GM12878 (cell line): ENCODE data around the gene SULF2. TPM values are rescaled to one million over a fixed set of nuclear protein-coding genes. Genes with fewer than 3 reads are reported as not detected.

Experiments used
- ATAC-seq: fragments of 200-7000 bp; cut with Tn5 transposase; 3 replicates; pipeline ENCODE4 v1.9.1; 2020; ENCODE audit warnings: mild to moderate bottlenecking, moderate library complexity
- BruUV-seq: library from RNA; stranded (reverse); fragments of 400-500 nt; replicated peaks from 2 replicates; lab custom pipeline; 2021; lab: Mats Ljungman, UMichigan
- CTCF ChIA-PET: fragments of 300-600 bp; sonication (Branson Sonifier 250); formaldehyde crosslinking; extraction: SDS; loops from one replicate; lab custom pipeline; 2021; ENCODE audit warnings: inconsistent platforms; lab: Yijun Ruan, JAX
- POLR2A ChIA-PET: fragments of 350-600 bp; formaldehyde crosslinking; extraction: SDS; loops from one replicate; lab custom pipeline; 2021; ENCODE audit warnings: inconsistent platforms; lab: Charles Lee
- RAD21 ChIA-PET: fragments of 300-600 bp; sonication (Branson Sonifier 250); formaldehyde crosslinking; loops from one replicate; lab custom pipeline; 2023; ENCODE audit warnings: antibody characterized with exemption; ENCODE audit not compliant: unreplicated experiment; lab: Charles Lee
- SMC1A ChIA-PET: fragments of 300-600 bp; sonication (Branson Sonifier 250); formaldehyde crosslinking; loops from one replicate; lab custom pipeline; 2023; ENCODE audit not compliant: unreplicated experiment, uncharacterized antibody; lab: Charles Lee
- DNase-seq: peaks from one replicate; pipeline ENCODE4 v3.0.0-alpha.2; 2011; ENCODE audit warnings: low read depth, low spot score
- FAIRE-seq: peaks from 3 replicates; lab custom pipeline; 2011; peaks lifted over from hg19 to GRCh38; lab: Jason Lieb, UNC
- H2AFZ ChIP-seq: 2 replicates; pipeline ENCODE4 v1.6.0; 2011; ENCODE audit warnings: low read depth, low read length, control low read depth; ENCODE audit not compliant: control insufficient read depth
- H3K27ac ChIP-seq: 2 replicates; pipeline ENCODE4 v1.5.1; 2011; ENCODE audit warnings: control low read depth; ENCODE audit not compliant: control insufficient read depth, insufficient read depth
- H3K27me3 ChIP-seq, 2 experiments: replicated peaks in 1 of 2; 2 replicates each; pipeline versions ENCODE4 v1.6.0 to v1.6.1; 2011; ENCODE audit warnings: low read length in 1 of 2; ENCODE audit not compliant: control insufficient read depth in 2 of 2, insufficient read depth in 2 of 2
- H3K36me3 ChIP-seq, 2 experiments: 2 replicates each; pipeline ENCODE4 v1.5.1; 2011; ENCODE audit warnings: low read length in 1 of 2; ENCODE audit not compliant: control insufficient read depth in 2 of 2, insufficient read depth in 2 of 2
- H3K4me1 ChIP-seq: 2 replicates; pipeline ENCODE4 v1.6.1; 2011; ENCODE audit warnings: mild to moderate bottlenecking, low read length, moderate library complexity, mixed read lengths; ENCODE audit not compliant: control insufficient read depth, insufficient read depth
- H3K4me2 ChIP-seq: 2 replicates; pipeline ENCODE4 v1.6.0; 2011; ENCODE audit warnings: control low read depth; ENCODE audit not compliant: control insufficient read depth, insufficient read depth
- H3K4me3 ChIP-seq: fragments of 200-600 bp; sonication (generic); 2 replicates; pipeline ENCODE4 v1.5.1; 2016
- H3K79me2 ChIP-seq: 2 replicates; pipeline ENCODE4 v1.6.0; 2011; ENCODE audit warnings: low read length; ENCODE audit not compliant: control insufficient read depth, insufficient read depth
- H3K9ac ChIP-seq: 2 replicates; pipeline ENCODE4 v1.8.0; 2011; ENCODE audit warnings: low read length, control low read depth, mixed read lengths; ENCODE audit not compliant: control insufficient read depth, insufficient read depth
- H3K9me3 ChIP-seq: replicated peaks from 3 replicates; pipeline ENCODE4 v1.5.1; 2011; ENCODE audit warnings: mild to moderate bottlenecking, low read length; ENCODE audit not compliant: control insufficient read depth, insufficient read depth
- H4K20me1 ChIP-seq: 2 replicates; pipeline ENCODE4 v1.6.0; 2011; ENCODE audit not compliant: control insufficient read depth, insufficient read depth
- CBX5 ChIP-seq: sonication (generic); IDR thresholded peaks from 2 replicates; pipeline ENCODE4 v1.6.1; 2016; ENCODE audit warnings: low read depth, moderate library complexity, mild to moderate bottlenecking, inconsistent platforms
- CREM ChIP-seq: IDR thresholded peaks from 2 replicates; pipeline ENCODE4 v1.6.1; 2014; ENCODE audit warnings: antibody characterized with exemption, low read depth
- IKZF2 ChIP-seq, 2 experiments: fragments of 450-650 bp; IDR thresholded peaks; 2 replicates each; pipeline ENCODE4 v1.6.1; 2017; ENCODE audit warnings: mild to moderate bottlenecking in 2 of 2, moderate library complexity in 2 of 2
- MTA3 ChIP-seq: IDR thresholded peaks from 2 replicates; pipeline ENCODE4 v1.6.1; 2012; ENCODE audit warnings: low read length, inconsistent platforms, borderline replicate concordance
- MYB ChIP-seq: fragments of 150-350 bp; IDR thresholded peaks from 2 replicates; pipeline ENCODE4 v1.6.1; 2014; ENCODE audit warnings: mild to moderate bottlenecking, low read depth, low read length, borderline replicate concordance
- NFXL1 ChIP-seq: fragments of 450-650 bp; IDR thresholded peaks from 2 replicates; pipeline ENCODE4 v1.6.1; 2017; ENCODE audit warnings: antibody characterized with exemption, mild to moderate bottlenecking, borderline replicate concordance
- REST ChIP-seq: IDR thresholded peaks from 2 replicates; pipeline ENCODE4 v1.6.1; 2012; ENCODE audit warnings: mild to moderate bottlenecking, low read depth, low read length
- SIN3A ChIP-seq: IDR thresholded peaks from 2 replicates; pipeline ENCODE4 v1.6.1; 2012; ENCODE audit warnings: low read depth, low read length, improper control_type of control experiment
- ZNF24 ChIP-seq: fragments of 450-650 bp; IDR thresholded peaks from 2 replicates; pipeline ENCODE4 v1.6.1; 2017; ENCODE audit warnings: antibody characterized with exemption, mild to moderate bottlenecking
- WGBS: methylation state at CpG from one replicate; pipeline ENCODE4 v1.1.6; 2016; ENCODE audit warnings: low lambda C conversion rate; ENCODE audit not compliant: insufficient replicate concordance, insufficient coverage; ENCODE audit errors: missing lambda C conversion rate; 5-methylcytosine and 5-hydroxymethylcytosine counted together
- in situ Hi-C: fragments of 300-500 bp; cut with MboI; formaldehyde crosslinking; loops from 9 replicates; pipeline ENCODE4 v1.14.3; 2018; ENCODE audit warnings: mixed read lengths
- intact Hi-C: fragments of 100-400 bp; cut with micrococcal nuclease; formaldehyde crosslinking; loops from one replicate; pipeline ENCODE4 v1.14.2; 2022; ENCODE audit not compliant: unreplicated experiment
- polyA plus RNA-seq, 11 experiments: library from polyadenylated mRNA; depleted of rRNA in 4 of 11; unstranded in 6 of 11; stranded (reverse) in 5 of 11; fragments of >200 nt; fragmentation: Nextera tagmentation in 4 of 11; fragmentation: Illumina TruSeq in 1 of 11; extraction: Ambion mirVana in 4 of 11; extraction: Trizol in 1 of 11; gene quantifications; 1 replicate in 1 of 11; 2 replicates in 10 of 11; pipeline versions ENCODE4 v1.2.1 to v1.2.3, GENCODE V29; 2011 to 2016; ENCODE audit warnings: inconsistent platforms in 2 of 11, missing spikeins in 2 of 11, low read depth in 1 of 11
- total RNA-seq, 4 experiments: library from RNA; depleted of rRNA in 3 of 4; stranded (reverse); fragments of >200 nt in 3 of 4; fragmentation: Illumina TruSeq in 1 of 4; extraction: Trizol in 1 of 4; gene quantifications; 2 replicates each; pipeline versions ENCODE4 v1.2.1 to v1.2.3, GENCODE V29; 2013 to 2021

SULF2 gene
- total and polyA plus RNA-seq, 10 of the 15 experiments (the other 5 are each of a cell fraction or from before 2014, with no cell fraction given), result 0.69 to 4.1 (median 1.6) TPM

GRCh38 chr20:47676219-47676721, 109.0 kb downstream of the SULF2 start:
- SMC1A ChIA-PET, result interaction anchor here (1.1 kb wide), 1 partner anchor 36 kb away, joined by 3 read pairs; no protein-coding TSS in a partner anchor
- no peaks in the 10 kb centered on the region; a peak in 1 of 4 replicates for H3K27me3 ChIP-seq
- FAIRE-seq (no peak), ATAC-seq (no peak), DNase-seq (no peak)
- H3K9ac ChIP-seq, result no peak overlapping the region
- no TSS peak for BruUV-seq
- H4K20me1 ChIP-seq, result no peaks in the 10 kb centered on the region
- no peaks in the 10 kb centered on the region for H3K4me1 ChIP-seq
- no peaks in the 10 kb centered on the region for H3K79me2 ChIP-seq
- no peak overlapping the region for H3K4me3 ChIP-seq
- POLR2A ChIA-PET, result no interaction called here
- WGBS, result 26% methylated on average over 18 of the region's 20 CpGs
- intact Hi-C loops (loop anchor here (5.0 kb wide), 1 partner anchor 106 kb away; no protein-coding TSS in a partner anchor), in situ Hi-C loops (no loop called here)
- RAD21 ChIA-PET, result interaction anchor here (2.5 kb wide), 1 partner anchor 35 kb away, joined by 16 read pairs; no protein-coding TSS in a partner anchor
- no peaks in the 10 kb centered on the region for H3K36me3 ChIP-seq
- no peak overlapping the region for H3K4me2 ChIP-seq
- H3K9me3 ChIP-seq, result no peaks in the 10 kb centered on the region
- no peak overlapping the region for H2AFZ ChIP-seq
- TF ChIP-seq NFXL1 (0 out of 2 replicates have a peak, but pooled peaks have one; percentile 11), CBX5 (no peak)
- no peak overlapping the region for H3K27ac ChIP-seq
- CTCF ChIA-PET, result interaction anchor here (1.2 to 2.9 kb wide), 6 partner anchors 16 to 944 kb away, joined by 3 to 31 read pairs (median 4); no protein-coding TSS in a partner anchor

- 45% methylated on average over 15 of the region's 16 CpGs for WGBS
- no peak overlapping the region for H3K9ac ChIP-seq
- H3K4me3 ChIP-seq, result no peak overlapping the region
- H4K20me1 ChIP-seq, result no peaks in the 10 kb centered on the region
- ATAC-seq (no peak), FAIRE-seq (no peak), DNase-seq (no peak)
- no peaks in the 10 kb centered on the region for H3K36me3 ChIP-seq
- POLR2A ChIA-PET, result no interaction called here
- SMC1A ChIA-PET, result interaction anchor here (1.0 to 1.1 kb wide), 2 partner anchors 37 to 945 kb away, joined by 3 read pairs; no protein-coding TSS in a partner anchor
- no peaks in the 10 kb centered on the region for H3K79me2 ChIP-seq
- in situ Hi-C loops (no loop called here), intact Hi-C loops (loop anchor here (5.0 kb wide), 1 partner anchor 107 kb away; no protein-coding TSS in a partner anchor)
- no peak for TF ChIP-seq ZNF24
- TF ChIP-seq CREM, result no peak
- no peak for TF ChIP-seq MTA3
- TF ChIP-seq MYB, result no peak
- no peak for TF ChIP-seq REST
- TF ChIP-seq IKZF2 (IDR thresholded peaks at IDR 0.05), result no peak
- TF ChIP-seq SIN3A, result no peak
- CTCF ChIA-PET, result interaction anchor here (1.0 to 2.4 kb wide), 4 partner anchors 11 to 945 kb away, joined by 3 to 10 read pairs (median 4); no protein-coding TSS in a partner anchor
- no TSS peak for BruUV-seq
- H3K27me3 ChIP-seq, result no peaks in the 10 kb centered on the region; a peak in 1 of 4 replicates
- H3K27ac ChIP-seq, result no peak overlapping the region
- H3K4me2 ChIP-seq, result no peak overlapping the region
- H2AFZ ChIP-seq, result no peak overlapping the region
- no peaks in the 10 kb centered on the region for H3K9me3 ChIP-seq
- H3K4me1 ChIP-seq, result no peaks in the 10 kb centered on the region
- RAD21 ChIA-PET, result interaction anchor here (0.7 to 1.1 kb wide), 2 partner anchors 36 to 945 kb away, joined by 3 read pairs; no protein-coding TSS in a partner anchor
Observed at GRCh38 chr20:47675190-47676142, 109.8 kb downstream of the SULF2 start.
